ENCODE data around the gene TAS1R2. TPM values are rescaled to one million over a fixed set of nuclear protein-coding genes. Genes with fewer than 3 reads are reported as not detected.

TAS1R2 gene
- total and polyA plus RNA-seq, 2 of the 8 experiments (the other 6 are each of a cell fraction or from before 2014, with no cell fraction given): not detected

DNA sequence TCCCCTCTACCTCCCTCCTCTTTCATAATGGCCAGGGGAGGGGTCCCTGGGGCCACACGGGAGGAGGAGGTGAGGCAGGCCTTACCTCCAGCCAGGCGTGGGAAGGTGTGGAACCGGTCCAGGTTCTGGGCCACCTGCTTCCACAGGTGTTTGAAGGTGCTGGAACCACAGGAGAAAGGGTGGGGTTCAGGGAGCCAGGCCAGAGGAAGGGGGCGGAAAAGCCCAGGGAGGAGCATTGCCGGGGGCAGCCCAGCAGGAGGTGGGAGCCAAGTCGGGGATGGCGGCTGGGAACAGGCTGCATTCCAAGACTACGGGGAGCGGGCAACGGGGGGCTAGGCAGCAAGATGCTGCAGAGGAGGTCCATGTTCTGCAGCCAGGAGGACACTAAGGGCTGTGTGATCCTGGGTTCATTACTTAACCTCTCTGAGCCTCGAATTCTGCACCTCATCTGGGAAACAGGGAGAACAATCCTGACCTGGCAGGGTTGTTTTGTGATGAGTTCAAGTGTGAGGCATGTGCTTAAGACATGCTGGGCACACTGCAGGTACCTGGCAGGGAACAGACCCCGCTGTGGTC, 19.8 kb upstream of the TAS1R2 start (continued):
- TF ChIP-seq, protein P1, sequence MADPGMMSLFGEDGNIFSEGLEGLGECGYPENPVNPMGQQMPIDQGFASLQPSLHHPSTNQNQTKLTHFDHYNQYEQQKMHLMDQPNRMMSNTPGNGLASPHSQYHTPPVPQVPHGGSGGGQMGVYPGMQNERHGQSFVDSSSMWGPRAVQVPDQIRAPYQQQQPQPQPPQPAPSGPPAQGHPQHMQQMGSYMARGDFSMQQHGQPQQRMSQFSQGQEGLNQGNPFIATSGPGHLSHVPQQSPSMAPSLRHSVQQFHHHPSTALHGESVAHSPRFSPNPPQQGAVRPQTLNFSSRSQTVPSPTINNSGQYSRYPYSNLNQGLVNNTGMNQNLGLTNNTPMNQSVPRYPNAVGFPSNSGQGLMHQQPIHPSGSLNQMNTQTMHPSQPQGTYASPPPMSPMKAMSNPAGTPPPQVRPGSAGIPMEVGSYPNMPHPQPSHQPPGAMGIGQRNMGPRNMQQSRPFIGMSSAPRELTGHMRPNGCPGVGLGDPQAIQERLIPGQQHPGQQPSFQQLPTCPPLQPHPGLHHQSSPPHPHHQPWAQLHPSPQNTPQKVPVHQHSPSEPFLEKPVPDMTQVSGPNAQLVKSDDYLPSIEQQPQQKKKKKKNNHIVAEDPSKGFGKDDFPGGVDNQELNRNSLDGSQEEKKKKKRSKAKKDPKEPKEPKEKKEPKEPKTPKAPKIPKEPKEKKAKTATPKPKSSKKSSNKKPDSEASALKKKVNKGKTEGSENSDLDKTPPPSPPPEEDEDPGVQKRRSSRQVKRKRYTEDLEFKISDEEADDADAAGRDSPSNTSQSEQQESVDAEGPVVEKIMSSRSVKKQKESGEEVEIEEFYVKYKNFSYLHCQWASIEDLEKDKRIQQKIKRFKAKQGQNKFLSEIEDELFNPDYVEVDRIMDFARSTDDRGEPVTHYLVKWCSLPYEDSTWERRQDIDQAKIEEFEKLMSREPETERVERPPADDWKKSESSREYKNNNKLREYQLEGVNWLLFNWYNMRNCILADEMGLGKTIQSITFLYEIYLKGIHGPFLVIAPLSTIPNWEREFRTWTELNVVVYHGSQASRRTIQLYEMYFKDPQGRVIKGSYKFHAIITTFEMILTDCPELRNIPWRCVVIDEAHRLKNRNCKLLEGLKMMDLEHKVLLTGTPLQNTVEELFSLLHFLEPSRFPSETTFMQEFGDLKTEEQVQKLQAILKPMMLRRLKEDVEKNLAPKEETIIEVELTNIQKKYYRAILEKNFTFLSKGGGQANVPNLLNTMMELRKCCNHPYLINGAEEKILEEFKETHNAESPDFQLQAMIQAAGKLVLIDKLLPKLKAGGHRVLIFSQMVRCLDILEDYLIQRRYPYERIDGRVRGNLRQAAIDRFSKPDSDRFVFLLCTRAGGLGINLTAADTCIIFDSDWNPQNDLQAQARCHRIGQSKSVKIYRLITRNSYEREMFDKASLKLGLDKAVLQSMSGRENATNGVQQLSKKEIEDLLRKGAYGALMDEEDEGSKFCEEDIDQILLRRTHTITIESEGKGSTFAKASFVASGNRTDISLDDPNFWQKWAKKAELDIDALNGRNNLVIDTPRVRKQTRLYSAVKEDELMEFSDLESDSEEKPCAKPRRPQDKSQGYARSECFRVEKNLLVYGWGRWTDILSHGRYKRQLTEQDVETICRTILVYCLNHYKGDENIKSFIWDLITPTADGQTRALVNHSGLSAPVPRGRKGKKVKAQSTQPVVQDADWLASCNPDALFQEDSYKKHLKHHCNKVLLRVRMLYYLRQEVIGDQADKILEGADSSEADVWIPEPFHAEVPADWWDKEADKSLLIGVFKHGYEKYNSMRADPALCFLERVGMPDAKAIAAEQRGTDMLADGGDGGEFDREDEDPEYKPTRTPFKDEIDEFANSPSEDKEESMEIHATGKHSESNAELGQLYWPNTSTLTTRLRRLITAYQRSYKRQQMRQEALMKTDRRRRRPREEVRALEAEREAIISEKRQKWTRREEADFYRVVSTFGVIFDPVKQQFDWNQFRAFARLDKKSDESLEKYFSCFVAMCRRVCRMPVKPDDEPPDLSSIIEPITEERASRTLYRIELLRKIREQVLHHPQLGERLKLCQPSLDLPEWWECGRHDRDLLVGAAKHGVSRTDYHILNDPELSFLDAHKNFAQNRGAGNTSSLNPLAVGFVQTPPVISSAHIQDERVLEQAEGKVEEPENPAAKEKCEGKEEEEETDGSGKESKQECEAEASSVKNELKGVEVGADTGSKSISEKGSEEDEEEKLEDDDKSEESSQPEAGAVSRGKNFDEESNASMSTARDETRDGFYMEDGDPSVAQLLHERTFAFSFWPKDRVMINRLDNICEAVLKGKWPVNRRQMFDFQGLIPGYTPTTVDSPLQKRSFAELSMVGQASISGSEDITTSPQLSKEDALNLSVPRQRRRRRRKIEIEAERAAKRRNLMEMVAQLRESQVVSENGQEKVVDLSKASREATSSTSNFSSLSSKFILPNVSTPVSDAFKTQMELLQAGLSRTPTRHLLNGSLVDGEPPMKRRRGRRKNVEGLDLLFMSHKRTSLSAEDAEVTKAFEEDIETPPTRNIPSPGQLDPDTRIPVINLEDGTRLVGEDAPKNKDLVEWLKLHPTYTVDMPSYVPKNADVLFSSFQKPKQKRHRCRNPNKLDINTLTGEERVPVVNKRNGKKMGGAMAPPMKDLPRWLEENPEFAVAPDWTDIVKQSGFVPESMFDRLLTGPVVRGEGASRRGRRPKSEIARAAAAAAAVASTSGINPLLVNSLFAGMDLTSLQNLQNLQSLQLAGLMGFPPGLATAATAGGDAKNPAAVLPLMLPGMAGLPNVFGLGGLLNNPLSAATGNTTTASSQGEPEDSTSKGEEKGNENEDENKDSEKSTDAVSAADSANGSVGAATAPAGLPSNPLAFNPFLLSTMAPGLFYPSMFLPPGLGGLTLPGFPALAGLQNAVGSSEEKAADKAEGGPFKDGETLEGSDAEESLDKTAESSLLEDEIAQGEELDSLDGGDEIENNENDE (IDR thresholded peaks at IDR 0.05; ENCODE audit: insufficient replicate concordance, low read length): no peak
- TF ChIP-seq CEBPB (IDR thresholded peaks at IDR 0.05; ENCODE audit: low read depth, low read length) (no peak), CHD1 (IDR thresholded peaks at IDR 0.05; ENCODE audit: low read depth, low read length) (no peak), MAFK (IDR thresholded peaks at IDR 0.05; ENCODE audit: low read depth, low read length) (no peak)
